ENCODE measurements around the gene ERBB4.

GRCh38 chr2:212523756-212524155 is 14.8 kb downstream of the ERBB4 start:
- TF ChIP-seq, protein P1, sequence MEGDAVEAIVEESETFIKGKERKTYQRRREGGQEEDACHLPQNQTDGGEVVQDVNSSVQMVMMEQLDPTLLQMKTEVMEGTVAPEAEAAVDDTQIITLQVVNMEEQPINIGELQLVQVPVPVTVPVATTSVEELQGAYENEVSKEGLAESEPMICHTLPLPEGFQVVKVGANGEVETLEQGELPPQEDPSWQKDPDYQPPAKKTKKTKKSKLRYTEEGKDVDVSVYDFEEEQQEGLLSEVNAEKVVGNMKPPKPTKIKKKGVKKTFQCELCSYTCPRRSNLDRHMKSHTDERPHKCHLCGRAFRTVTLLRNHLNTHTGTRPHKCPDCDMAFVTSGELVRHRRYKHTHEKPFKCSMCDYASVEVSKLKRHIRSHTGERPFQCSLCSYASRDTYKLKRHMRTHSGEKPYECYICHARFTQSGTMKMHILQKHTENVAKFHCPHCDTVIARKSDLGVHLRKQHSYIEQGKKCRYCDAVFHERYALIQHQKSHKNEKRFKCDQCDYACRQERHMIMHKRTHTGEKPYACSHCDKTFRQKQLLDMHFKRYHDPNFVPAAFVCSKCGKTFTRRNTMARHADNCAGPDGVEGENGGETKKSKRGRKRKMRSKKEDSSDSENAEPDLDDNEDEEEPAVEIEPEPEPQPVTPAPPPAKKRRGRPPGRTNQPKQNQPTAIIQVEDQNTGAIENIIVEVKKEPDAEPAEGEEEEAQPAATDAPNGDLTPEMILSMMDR (conservative IDR thresholded peaks at IDR 0.05; ENCODE audit: low read length), result no peak
- TF ChIP-seq EZH2phosphoT487 (IDR thresholded peaks at IDR 0.05; ENCODE audit: borderline replicate concordance, low read depth, low read length), result no peak
